Activated T-helper 1 cell treated with anti-CD3 and anti-CD28 coated beads, Interleukin-12 subunit alpha, Interleukin-12 subunit beta, Interleukin-2, Interleukin-4 antibody, amounts not matched to agents 30 ng/mL and 10 ng/mL and 1 ng/mL, durations not matched to agents 14 hours and 24 hours and 36 hours (primary cell): ENCODE measurements around the gene FAM9A. TPM values are rescaled to one million over a fixed set of nuclear protein-coding genes. Genes with fewer than 3 reads are reported as not detected.

Source experiments
- DNase-seq: peaks from one replicate; pipeline ENCODE4 v3.0.0; 2021; ENCODE audit warnings: low spot score
- H3K27ac Mint-ChIP-seq: one replicate; pipeline ENCODE4 v1.8.0; 2021; ENCODE audit warnings: mild to moderate bottlenecking, mixed read lengths
- H3K27me3 Mint-ChIP-seq: one replicate; pipeline ENCODE4 v1.8.0; 2022; ENCODE audit warnings: mild to moderate bottlenecking, moderate library complexity, mixed read lengths; ENCODE audit not compliant: insufficient read depth
- H3K36me3 Mint-ChIP-seq: one replicate; pipeline ENCODE4 v1.8.0; 2021; ENCODE audit warnings: low read depth, mixed read lengths
- H3K4me1 Mint-ChIP-seq: one replicate; pipeline ENCODE4 v1.8.0; 2021; ENCODE audit warnings: low read depth, mixed read lengths
- H3K4me3 Mint-ChIP-seq: one replicate; pipeline ENCODE4 v1.8.0; 2021; ENCODE audit warnings: mild to moderate bottlenecking, moderate library complexity, mixed read lengths
- H3K9me3 Mint-ChIP-seq: one replicate; pipeline ENCODE4 v1.8.0; 2021; ENCODE audit warnings: mixed read lengths
- intact Hi-C: fragments of 100-400 bp; cut with micrococcal nuclease; formaldehyde crosslinking; loops from one replicate; pipeline ENCODE4 v1.15.1; 2024
- total RNA-seq: library from RNA; stranded (reverse); gene quantifications from 2 replicates; pipeline ENCODE4 v1.2.3, GENCODE V29; 2022

Gene FAM9A
- total RNA-seq, 1 donor from 2014 or later = not detected

DNA sequence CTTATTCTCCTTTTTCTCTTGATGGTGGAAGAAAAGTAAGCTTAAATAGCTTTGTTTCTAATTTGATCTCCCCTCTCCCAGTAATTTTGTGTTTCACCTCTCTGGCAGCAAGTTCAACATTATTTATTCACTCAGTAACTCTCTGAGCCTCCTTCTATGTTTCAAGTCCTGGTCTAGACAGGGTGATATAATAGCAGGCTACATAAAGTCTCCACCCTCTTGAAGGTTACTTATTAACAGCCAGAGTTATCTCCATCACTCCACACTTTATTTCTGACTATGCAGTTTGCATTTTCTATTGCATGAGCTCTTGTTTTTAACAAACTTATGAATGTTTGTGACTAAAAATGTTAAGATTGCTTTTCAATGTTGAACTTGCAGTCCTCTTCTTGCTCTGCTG, 51.5 kb downstream of the FAM9A start:
- no peak for DNase-seq
- Mint-ChIP-seq H3K27ac (no peak overlapping the region), H3K4me3 (no peak overlapping the region), H3K9me3 (no peaks in the 10 kb centered on the region), H3K4me1 (no peaks in the 10 kb centered on the region), H3K36me3 (no peaks in the 10 kb centered on the region), H3K27me3 (peaks cover 6% of the 10 kb centered on the region)
- intact Hi-C loops = no loop called here

DNA sequence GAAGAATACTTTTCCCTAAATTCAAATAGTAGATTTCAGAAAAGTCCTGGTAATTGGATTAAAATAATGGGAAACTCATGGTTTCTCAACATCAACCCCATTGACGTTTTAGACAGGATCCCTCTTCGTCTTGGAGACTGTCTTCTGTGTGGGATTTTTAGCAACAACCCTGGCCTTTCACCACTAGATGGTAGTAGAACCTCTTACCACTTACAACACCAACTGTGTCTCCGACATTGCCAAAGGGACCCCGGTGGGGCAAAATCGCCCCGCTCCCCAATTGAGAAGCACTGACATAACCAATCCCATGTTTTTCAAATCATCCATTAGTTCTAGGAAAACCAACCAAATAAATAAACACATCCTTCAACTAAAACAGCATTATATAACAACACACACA, 52.3 kb downstream of the FAM9A start:
- Mint-ChIP-seq H3K27me3 (peaks cover 2% of the 10 kb centered on the region), H3K4me3 (no peak overlapping the region), H3K4me1 (no peaks in the 10 kb centered on the region), H3K27ac (no peak overlapping the region), H3K36me3 (no peaks in the 10 kb centered on the region), H3K9me3 (no peaks in the 10 kb centered on the region)
- no peak for DNase-seq
- intact Hi-C loops = no loop called here

DNA sequence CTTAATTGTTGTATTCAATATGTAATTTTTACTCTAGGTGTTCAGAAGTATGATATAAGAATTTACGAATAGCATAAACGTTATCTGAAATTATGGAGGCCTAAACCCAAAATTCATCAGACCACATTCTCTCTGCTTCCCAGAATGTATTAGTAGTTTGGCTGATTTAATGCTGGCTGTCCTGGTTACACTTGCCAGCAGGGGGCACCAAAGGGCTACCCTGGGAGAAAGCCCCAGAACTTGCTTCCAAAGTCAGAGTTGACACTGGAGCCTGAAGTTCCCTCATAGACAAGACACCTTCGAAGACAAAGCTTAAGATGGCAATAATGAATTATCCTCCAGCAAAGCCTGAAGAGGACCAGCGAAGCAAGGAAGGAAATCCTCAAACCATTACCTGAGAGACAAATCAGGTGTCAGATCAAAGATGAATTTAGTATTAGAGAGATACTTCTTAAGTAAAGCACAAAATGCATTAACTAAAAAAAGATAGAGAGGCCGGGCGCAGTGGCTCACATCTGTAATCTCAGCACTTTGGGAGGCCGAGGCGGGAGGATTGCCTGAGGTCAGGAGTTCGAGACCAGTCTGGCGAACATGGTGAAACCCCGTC, 58.0 kb downstream of the FAM9A start:
- Mint-ChIP-seq H3K27me3 (no peaks in the 10 kb centered on the region), H3K36me3 (no peaks in the 10 kb centered on the region), H3K9me3 (no peaks in the 10 kb centered on the region), H3K27ac (no peak overlapping the region), H3K4me1 (no peaks in the 10 kb centered on the region), H3K4me3 (no peak overlapping the region)
- intact Hi-C loops = loop anchor here (1.0 kb wide), 2 partner anchors 72 to 966 kb away; no protein-coding TSS in a partner anchor
- DNase-seq = peak; percentile 9

DNA sequence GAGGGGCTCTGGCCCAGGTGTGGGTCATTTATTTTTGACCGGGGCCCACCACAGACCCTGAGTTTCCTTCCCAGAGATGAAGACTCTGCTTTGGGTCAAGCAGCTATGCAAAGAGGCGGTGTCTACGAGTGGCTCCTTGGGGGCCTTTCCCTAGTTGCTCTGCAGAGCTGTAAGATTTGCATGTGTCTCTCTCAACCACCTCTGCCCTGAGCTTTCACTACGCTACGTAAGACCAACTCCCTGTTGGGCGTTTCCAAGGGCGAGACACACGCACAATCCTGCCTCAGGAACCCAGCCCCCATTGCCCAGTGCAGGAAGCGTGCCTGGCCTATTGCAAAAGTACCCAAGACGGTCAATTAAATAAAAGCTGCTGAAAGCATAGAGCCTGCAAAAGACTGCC, 59.2 kb downstream of the FAM9A start:
- no peaks in the 10 kb centered on the region for H3K36me3 Mint-ChIP-seq
- no peaks in the 10 kb centered on the region for H3K27me3 Mint-ChIP-seq
- no peak overlapping the region for H3K27ac Mint-ChIP-seq
- no peaks in the 10 kb centered on the region for H3K4me1 Mint-ChIP-seq
- intact Hi-C loops = no loop called here
- no peak for DNase-seq
- no peak overlapping the region for H3K4me3 Mint-ChIP-seq
- H3K9me3 Mint-ChIP-seq = no peaks in the 10 kb centered on the region

Other genes with a start within 250 kb of the FAM9A start
- gene ANOS1, start 69.2 kb downstream of the FAM9A start, total RNA-seq = not detected in 2 replicates
- not detected in 2 replicates for gene FAM9B, start 232.7 kb upstream of the FAM9A start, total RNA-seq